HG02885 (cell line): ENCODE results near the gene HNRNPU.

Experiments used
- ATAC-seq: cut with Tn5 transposase; IDR thresholded peaks from one replicate; pipeline ENCODE4 v1.9.1; 2021; ENCODE audit warnings: mild to moderate bottlenecking; ENCODE audit not compliant: unreplicated experiment, poor library complexity

HNRNPU gene

GRCh38 chr1:244864253-244865027 lies at the start of gene HNRNPU:
HNRNPU (minus strand) TSS chr1:244864543; CDS start chr1:244864307, 236 bp downstream.
- ATAC-seq = peak; percentile 69

DNA sequence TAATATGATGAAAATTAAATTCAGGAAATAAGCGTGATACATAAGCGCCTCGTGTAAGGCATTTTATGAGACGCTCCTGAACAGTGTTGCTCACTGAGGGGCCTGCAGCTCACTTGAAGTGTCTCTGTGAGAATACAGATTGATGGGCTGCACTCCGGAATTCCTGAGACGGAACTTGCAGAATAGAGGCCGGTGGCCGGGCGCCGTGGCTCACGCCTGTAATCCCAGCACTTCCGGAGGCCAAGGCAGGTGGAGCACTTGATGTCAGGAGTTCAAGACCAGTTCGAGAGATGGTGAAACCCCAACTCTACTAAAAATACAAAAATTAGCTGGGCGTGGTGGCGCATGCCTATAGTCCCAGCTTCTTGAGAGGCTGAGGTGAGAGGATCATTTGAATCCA lies 49.5 kb upstream of the HNRNPU start:
- ATAC-seq = no peak

GRCh38 chr1:244904119-244904518 lies 39.8 kb upstream of the HNRNPU start:
- no peak for ATAC-seq

- no peak for ATAC-seq
Observed at GRCh38 chr1:244901400-244902015, 37.2 kb upstream of the HNRNPU start.

DNA sequence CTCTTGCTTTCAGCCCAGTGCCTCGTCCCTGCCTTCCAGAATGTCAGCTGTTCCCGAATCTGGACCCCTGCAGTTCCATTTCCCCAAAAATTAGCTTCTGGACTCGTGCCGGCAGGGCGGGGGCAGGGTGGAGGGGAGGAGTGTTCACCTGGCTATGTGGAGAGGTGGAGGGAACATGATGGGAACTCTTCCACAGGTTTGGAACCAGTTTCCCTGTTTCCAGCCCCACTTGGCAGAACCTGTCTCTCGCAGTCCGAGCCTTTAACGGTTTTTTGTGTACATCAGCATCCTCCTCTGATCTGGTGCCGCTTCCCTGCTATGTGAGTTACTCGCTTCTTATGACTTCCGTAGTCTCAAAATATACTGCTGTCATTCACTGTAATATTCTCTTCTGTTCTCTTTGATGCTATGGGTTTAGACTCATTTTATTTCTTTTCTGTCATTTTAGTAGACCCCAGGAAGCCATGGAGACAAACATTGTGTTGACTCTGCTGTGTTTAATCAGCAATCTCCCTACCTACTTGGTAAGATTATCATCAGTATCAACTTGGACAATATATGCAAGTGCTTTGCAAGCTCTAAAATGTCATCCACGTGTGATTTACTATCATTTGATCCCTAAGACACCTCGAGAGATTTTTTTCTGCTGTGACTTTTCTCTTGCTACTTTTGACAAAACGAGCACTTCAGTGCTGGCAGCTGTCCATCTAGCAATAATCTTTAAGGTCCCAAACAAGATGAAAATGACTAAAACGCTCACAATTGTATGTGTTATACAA lies 33.3 kb upstream of the HNRNPU start:
- no peak for ATAC-seq

DNA sequence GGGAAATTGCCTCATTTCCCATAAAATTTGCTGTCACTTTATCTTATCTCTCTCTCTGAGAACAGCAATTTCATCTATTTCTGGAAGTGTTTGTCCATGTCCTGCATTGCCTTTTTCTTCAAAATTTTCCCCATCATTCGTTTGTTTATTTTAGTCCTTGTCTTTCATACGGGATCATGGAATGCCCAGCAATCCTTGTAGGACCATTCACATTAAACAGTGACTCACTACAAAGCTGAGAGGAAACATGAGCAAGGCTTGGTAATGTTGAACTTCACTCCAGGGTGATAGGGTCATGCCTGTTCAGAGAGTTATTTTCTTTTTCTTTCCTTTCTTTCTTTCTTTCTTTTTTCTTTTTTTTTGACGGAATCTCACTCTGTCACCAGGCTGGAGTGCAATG lies 32.2 kb upstream of the HNRNPU start:
- no peak for ATAC-seq

- no peak for ATAC-seq
Observed at GRCh38 chr1:244893836-244894235, 29.5 kb upstream of the HNRNPU start.

- no peak for ATAC-seq
Observed at GRCh38 chr1:244887281-244887680, 22.9 kb upstream of the HNRNPU start.

DNA sequence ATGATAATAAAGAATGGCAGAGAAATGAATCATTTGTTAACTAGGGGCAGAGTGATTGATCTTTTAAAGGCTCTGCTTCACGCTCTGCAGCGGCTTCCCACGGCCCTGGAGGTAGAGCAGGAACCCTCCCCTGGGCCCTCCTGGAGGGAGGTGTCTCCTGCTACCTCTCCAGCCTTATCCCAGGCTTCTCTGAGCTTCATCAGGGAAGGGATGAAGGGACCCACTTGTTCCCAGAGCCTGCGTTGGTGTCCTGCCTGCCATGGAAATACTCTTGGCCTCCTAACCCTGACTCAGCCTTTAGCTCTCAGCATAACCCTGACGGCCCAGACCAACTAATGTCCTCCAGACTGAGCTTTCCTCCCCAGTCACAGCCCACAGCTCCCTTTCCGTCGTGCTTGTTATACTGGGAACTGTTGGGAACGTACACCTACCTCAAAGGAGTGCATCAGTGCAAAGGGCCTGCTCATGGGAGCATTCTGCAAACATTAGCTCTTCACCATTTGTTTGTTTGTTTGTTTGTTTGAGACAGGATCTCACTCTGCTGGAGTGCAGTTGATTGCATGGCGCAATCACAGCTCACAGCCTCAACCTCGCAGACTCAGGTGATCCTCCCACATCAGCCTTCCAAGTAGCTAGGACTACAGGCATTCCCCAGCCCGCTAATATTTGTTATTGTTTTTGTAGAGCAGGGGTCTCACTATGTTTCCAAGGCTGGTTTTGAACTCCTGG lies 17.4 kb upstream of the HNRNPU start:
- no peak for ATAC-seq

- ATAC-seq = no peak
Observed at GRCh38 chr1:244878681-244879080, 14.3 kb upstream of the HNRNPU start.

DNA sequence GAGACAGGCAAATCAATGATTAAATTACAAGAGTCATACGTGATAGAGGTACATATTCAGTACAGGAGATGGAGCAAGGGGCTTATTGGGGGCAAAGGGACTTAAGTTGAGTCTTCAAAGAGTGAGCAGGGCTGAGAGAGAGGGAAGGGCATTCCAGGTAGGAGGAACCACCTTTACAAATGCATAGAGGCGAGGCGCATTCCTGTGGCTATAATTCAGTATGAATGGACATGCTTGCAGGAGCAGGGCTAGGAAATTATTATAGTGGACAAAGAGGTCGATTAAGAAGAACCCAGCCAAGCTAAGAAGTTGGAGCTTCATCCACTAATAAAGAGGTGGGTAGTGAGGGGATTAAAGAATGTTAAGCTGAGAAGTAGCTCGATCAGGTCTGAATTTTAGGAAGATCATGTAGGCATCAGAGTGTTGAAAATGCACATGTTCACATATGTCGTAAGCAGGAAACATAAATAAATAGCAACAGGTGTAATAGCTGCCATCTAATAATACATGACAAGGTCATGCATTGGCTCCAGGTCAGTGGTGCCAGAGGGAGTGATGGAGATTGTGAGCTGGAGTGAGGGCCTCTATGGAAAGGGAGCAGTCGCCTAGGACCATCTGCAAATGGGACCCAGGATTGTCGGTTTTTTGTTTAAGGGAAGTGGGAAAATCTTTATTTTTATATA lies 12.0 kb upstream of the HNRNPU start:
- no peak for ATAC-seq

DNA sequence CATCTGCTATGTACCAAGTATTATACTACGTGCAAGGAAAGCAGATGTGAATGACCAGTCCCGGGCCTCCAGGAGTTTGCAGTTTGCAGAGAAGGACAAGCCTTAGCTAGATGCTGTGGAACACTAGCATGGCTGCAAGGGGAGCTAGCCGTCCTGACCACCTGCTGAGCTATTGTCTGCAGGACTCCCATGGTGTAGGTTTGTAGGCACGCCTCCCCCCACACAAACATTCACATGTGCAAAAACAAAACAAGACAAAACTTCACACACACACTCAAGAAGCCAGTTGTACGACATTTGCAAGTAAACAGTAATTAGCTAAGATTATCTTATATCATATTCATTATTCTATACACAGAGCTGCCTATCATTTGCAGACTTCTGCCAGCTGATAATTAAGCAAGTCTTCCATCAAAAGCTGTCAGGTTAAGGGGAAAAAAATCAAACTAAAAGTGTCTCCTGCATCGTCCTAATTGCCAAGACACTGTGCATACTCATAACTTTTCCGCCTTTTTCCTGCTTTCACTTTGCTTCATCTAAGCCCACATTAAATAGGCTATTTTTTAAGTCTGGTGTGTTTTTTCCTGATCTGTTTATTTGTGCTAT lies 10.7 kb upstream of the HNRNPU start:
- no peak for ATAC-seq

- no peak for ATAC-seq
Observed at GRCh38 chr1:244869950-244870349, 5.6 kb upstream of the HNRNPU start.

- no peak for ATAC-seq
Observed at GRCh38 chr1:244869364-244869827, 5.1 kb upstream of the HNRNPU start.

DNA sequence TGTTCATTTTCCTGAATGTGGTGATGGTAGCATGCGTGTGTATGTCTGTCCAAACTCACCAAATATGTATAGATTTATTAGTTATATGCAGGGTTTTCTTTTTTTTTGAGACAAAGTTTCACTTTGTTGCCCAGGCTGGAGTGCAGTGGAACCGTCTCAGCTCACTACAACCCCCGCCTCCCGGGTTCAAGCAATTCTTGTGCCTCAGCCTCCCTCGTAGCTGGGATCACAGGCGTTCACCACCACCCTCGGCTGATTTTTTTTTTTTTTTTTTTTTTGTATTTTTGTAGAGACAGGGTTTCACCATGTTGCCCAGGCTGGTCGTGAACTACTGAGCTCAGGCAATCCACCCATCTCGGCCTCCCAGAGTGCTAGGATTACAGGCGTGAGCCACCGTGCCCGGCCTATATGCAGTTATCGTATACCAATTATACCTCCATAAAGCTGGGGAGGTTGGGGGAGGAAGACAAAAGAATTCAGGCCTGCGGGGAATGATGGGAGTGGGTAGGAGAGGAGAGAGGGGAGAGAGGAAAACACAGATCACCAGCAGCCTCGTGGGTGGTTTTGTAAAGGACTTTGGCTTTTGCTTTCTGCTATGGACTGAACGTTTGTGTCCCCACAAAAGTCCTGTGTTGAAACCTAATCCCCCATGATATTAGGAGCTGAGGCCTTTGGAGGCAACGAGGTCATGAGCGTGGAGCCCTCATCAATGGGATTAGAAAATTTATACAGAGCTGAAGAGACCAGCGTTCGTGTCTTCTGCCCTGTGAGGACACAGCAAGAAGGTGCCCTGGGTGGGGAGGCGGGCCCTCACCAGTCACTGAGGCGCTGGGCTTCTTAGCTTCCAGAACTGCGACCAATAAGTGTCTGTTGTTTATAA lies 4.4 kb upstream of the HNRNPU start:
- no peak for ATAC-seq

- ATAC-seq = no peak
Observed at GRCh38 chr1:244866355-244866754, 2.0 kb upstream of the HNRNPU start.

DNA sequence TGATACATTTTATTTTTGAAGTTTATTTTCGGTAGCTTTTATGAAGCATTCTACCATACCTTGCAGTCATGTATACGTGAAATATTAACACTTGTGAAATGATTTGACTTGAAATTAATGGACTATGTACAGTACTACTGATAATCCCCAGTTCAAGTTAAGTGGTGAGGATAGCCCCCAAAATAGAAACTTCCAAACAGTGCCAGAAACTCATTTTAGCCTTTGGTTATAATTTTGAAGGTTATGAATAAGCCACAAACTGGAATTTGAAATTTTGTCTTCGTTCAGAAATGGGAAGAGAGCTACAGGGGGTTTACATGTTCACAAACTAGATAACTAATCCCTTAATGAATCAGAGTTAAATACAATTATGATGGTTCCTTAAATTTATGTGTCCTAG lies 1.5 kb upstream of the HNRNPU start:
- no peak for ATAC-seq

GRCh38 chr1:244865028-244865371 lies 657 bp upstream of the HNRNPU start:
- no peak for ATAC-seq
